HG03469 (cell line): ENCODE data around the gene SLC17A5.
"Not testable (repeated sequence)": the region's sequence is repeated elsewhere in the genome, so short reads cannot be mapped to it uniquely, and the experiment has no call there.

Experiments used
- ATAC-seq: cut with Tn5 transposase; IDR thresholded peaks from one replicate; pipeline ENCODE4 v1.9.1; 2021; ENCODE audit warnings: mild to moderate bottlenecking, moderate library complexity, moderate number of reproducible peaks; ENCODE audit not compliant: unreplicated experiment

The SLC17A5 gene

DNA sequence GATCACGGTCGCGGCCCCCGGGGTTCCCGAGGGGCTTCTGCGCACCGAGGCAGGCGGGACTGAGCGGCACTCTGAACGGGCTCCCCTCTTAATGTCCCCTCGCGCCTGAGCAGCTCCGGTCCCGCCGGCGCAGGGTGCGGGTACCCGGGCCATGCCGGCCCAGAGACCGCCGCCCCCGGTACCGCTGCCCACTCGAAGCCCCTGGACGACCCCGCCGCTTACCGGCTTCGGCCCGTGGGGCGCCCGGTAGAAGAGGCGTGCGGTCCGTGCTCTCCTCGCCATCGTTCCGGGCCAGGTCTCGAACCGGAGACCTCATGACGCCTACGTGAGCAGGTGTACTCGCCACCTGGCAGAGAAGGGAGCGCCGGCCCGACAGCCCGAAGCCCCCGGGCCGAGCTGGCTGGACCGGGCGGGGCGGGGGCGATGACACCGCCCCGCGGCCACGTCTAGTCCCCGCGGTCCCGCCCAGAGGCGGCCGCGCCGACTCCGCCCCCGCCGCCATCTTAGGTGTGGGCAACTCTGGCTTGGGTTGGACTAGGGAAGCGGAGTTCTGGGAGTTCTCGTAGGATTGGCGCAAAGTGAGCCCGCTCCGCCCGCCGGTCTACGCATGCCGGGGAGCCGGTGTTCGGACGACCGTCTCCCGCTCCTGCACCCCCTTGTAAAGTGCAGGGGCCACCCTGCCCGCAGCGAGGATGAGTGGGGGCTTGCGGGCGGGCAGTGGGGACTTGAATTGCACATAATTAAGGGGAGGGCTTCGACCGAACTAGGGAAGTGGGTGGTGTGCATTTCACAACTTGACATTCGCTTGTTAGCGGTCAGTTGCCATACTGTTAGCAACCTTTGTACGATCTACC, at the start of gene SLC17A5:
Gene SLC17A5, minus strand, starts transcription at position 422 of the 854 bp plus-strand sequence. Its CDS starts 106 bp downstream, at position 316.
- ATAC-seq: peak; percentile 80

GRCh38 chr6:73703466-73703865, 49.7 kb upstream of the SLC17A5 start:
- no peak for ATAC-seq

- no peak for ATAC-seq
These were observed 48.7 kb upstream of the SLC17A5 start for GRCh38 chr6:73702444-73702843.

DNA sequence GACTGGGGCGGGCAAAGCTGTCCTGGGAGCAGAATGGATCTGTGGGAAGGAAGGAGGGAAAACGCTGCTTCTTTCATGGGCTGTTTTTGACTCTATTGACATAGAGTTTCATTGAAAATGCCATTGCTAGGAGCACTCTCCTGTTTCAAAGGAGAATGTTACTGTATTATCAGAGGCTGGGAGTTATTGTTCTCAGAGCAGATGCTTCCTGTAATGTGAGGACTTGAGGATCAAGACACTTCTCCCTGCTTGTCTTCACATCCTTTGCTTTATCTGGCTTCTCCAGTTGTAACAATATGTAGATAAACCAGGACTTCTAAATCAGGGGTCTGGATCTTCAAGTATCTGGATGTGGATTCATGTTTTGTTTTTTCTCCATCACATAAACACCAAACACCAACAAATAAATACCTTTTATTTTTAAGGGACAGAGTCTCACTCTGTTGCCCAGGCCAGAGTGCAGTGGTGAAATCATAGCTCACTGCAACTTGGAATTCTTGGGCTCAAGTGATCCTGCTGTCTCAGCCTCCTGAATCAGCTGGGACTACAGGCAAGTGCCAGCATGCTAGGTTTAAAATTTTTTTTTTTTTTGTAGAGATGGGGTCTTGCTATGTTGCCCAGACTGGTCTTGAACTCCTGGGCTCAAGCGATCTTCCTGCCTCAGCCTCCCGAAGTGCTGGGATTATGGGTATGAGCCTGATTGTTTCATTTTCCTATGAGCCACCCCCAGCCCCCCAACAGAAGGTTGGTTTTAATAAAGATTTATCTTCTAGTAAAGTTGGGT, 46.1 kb upstream of the SLC17A5 start:
- ATAC-seq: no peak

DNA sequence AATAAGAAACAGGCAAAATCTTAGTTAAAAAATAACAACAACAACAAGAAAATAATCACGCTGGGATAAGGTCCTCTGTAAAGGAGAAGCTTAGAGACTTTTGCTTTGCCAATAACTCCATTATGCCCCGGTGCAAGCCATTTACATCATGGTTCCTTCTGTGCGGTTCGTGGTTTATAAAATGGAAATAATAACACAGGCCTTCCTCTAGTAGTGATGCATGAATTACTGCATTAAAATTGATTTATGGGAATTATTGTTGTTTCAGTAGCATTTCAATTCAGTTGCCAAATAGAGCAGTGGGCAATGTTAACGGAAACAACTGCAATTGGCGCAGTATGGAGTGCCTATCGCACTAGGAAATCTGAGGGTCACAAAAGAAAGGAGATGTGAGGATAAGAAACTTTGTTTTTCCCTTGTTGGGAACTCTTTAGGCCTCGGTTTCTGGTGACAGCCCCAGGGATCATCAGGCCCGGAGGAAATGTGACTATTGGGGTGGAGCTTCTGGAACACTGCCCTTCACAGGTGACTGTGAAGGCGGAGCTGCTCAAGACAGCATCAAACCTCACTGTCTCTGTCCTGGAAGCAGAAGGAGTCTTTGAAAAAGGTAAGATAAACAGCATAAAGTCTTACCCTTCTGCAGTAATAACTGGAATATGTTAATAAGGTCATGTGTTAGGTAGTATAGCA, 43.3 kb upstream of the SLC17A5 start:
- no peak for ATAC-seq

DNA sequence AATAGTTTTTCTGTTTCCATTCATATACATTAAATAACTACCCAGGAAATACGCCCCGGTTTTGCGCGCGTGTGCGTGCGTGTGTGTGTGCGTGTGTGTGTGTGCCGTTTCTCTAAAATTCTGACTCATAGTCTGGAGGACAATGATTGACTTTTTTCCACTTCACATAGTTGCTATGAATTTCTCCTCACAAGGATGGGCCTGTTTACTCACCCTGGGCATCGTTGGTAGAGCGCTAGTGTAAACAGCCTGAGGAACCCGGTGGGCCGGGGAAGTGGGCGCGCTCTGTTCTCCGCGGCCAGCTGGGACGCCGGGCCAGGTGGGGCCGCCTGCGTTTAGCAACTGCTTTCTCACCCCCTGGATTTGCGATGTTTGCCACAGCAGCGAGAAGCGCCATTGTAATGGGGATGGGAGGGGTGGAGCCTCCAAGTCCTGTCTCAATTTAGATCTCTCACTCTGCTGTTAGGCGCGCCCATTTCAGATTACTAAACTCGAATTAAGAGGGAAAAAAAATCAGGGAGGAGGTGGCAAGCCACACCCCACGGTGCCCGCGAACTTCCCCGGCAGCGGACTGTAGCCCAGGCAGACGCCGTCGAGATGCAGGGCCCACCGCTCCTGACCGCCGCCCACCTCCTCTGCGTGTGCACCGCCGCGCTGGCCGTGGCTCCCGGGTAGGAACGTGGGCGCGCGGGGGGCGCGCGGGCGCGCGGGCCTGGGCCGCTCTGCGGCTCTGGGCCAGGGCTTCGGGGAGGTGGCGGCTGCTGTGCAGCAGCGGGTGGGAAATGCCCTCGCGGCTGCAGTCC, 42.0 kb upstream of the SLC17A5 start, which contains the start of gene CD109:
Gene CD109, plus strand, starts transcription at position 585 of the 803 bp plus-strand sequence. Its CDS starts 13 bp downstream, at position 598.
- ATAC-seq: peak; percentile 37

GRCh38 chr6:73694711-73695411, 41.1 kb upstream of the SLC17A5 start:
- no peak for ATAC-seq

- ATAC-seq: no peak
These were observed 37.7 kb upstream of the SLC17A5 start for GRCh38 chr6:73691512-73691911.

DNA sequence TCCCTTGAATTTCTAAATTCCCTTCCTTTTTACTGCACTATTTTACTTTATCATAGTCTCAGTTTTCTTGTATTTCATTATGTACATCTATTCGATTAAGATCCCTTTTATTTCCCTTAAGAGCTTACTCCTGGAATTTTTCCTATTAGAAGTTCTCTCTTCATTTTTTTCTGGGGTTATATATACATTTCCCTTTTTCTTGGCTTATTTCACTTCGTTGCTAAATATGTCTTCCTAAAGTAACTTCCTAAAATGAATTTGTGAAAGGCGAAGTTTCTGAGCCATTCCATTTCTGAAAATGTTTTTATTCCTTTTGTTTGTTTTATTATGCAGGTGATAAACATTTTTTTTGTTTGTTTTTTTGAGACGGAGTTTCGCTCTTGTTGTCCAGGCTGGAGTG, 36.3 kb upstream of the SLC17A5 start:
- ATAC-seq: no peak

DNA sequence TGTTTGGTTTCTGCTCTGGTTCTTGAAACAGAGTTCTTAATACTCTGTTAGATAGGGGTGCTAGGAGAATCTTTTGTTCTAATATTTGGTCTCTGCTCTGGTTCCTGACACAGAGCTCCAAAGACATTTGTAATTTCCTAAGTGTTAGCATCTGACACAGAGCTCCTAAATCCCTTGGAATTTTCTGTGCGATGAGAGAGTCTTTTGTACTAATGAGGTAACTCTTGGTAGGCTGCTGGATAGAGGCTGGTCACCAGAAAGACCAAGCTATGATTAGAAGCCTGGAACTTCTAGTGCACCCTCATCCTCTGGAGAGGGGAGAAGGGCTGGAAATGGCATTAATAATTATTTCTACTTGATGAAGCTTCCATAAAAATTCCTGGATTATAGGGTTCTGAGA, 34.6 kb upstream of the SLC17A5 start:
- no peak for ATAC-seq

DNA sequence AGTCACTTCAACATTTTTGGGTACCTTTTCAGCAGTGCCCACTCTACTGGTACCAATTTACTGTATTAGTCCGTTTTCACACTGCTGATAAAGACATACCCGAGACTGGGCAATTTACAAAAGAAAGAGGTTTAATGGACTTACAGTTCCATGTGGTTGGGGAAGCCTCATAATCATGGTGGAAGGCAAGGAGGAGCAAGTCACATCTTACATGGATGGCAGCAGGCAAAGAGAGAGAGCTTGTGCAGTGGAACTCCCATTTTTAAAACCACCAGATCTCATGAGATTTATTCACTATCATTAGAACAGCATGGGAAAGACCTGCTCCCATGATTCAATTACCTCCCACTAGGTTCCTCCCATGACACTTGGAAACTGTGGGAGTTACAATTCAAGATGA, 29.8 kb upstream of the SLC17A5 start:
- not testable (repeated sequence) for ATAC-seq

- ATAC-seq: no peak
These were observed 26.6 kb upstream of the SLC17A5 start for GRCh38 chr6:73680289-73680918.

- not testable (repeated sequence) for ATAC-seq
These were observed 26.1 kb upstream of the SLC17A5 start for GRCh38 chr6:73679846-73680245.

DNA sequence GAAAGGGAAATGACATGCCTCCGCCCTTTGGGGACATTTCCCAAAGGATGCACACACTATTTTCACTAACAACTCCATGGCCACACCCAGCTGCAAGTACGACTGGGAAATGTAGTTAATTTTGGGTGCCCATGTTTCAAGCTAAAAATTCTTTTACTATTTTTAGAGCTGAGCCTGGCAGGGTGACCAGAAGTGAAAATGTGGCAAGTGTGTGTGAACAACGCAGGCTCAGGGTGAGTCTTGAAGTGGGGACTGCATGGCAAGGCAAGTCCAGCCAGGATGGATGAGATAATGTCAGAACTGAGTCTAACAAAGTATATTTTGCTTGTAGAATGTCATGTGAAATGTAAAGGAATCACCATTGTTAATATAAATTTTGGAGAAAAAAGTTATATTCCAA, 25.2 kb upstream of the SLC17A5 start:
- ATAC-seq: no peak

DNA sequence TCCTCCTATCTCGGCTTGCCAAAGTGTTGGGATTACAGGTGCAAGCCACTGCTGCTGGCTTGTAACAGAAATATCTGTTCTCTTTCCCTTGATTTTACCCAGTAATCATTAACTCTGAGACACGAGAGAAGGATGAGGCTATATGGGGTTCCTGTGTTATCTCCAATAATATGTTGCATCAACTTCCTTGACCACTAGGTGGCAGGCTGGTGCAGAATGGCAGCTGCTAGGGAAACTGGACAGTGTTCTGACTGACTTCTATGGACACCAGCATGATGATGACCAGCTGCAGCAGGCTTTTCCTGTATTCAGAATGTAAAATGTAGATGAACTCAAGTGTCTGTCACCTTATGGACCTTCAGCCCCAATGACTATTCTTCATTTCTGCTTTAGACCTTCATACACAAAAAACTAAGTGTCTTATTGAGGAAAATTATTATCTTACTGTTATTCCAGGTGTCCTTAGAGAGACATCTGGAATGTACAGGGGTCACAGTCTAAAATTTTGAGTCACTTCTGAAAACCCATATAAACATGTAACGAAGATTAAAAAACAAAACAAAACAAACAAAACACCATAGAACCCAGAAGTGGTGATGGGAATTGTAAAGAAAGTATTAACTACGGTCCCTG, 21.8 kb upstream of the SLC17A5 start:
- ATAC-seq: peak; percentile 88

- ATAC-seq: no peak
These were observed 18.3 kb upstream of the SLC17A5 start for GRCh38 chr6:73671911-73672685.

DNA sequence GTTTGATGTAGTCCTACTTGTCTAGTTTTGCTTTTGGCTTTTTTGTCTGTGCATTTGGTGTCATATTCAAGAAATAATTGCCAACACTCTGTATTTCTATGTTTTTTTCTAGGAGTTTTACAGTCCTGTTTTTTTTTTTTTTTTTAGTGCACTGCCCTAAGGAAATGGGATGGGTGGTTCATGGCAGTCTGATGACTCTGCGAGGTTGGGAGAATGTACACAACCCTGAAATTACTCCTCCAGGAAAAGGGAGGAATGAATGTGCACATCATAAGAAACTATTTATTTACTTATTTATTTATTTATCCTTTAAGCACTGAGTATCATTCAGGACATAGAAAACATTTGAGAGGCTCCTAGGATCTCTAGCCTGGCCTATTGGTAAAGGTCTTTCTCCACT, 15.2 kb upstream of the SLC17A5 start:
- no peak for ATAC-seq

DNA sequence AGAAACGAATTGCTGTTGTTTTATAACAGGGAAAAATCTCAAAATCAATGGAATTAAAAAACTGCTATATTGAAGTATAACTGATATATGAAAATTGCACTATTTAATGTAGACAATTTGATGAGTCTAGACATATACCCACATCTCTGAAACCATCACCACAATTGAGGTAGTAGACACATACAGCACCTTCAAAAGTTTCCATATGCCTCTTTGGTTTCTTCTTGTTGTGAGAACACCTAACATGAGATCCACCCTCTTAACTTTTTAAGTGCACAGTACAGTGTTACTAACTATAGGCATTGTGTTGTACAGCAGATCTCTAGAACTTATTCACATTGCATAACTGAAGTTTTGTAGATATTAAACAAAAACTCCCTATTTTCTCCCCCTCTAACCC, 14.0 kb upstream of the SLC17A5 start:
- ATAC-seq: no peak
